ENCODE results near the gene SPINK5.

Gene SPINK5

GRCh38 chr5:148063861-148064260 is at the start of gene SPINK5:
TSS of gene SPINK5 (plus strand) at chr5:148063980. CDS start at chr5:148064045, 65 bp downstream.
- no peak within 1 kb of the TSS for H3K4me3 ChIP-seq (ENCODE audit: low read length)
- no peak for DNase-seq (ENCODE audit: low read depth)
- TF ChIP-seq, protein P1, sequence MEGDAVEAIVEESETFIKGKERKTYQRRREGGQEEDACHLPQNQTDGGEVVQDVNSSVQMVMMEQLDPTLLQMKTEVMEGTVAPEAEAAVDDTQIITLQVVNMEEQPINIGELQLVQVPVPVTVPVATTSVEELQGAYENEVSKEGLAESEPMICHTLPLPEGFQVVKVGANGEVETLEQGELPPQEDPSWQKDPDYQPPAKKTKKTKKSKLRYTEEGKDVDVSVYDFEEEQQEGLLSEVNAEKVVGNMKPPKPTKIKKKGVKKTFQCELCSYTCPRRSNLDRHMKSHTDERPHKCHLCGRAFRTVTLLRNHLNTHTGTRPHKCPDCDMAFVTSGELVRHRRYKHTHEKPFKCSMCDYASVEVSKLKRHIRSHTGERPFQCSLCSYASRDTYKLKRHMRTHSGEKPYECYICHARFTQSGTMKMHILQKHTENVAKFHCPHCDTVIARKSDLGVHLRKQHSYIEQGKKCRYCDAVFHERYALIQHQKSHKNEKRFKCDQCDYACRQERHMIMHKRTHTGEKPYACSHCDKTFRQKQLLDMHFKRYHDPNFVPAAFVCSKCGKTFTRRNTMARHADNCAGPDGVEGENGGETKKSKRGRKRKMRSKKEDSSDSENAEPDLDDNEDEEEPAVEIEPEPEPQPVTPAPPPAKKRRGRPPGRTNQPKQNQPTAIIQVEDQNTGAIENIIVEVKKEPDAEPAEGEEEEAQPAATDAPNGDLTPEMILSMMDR (conservative IDR thresholded peaks at IDR 0.05; ENCODE audit: low read depth, low read length): no peak

- H3K4me3 ChIP-seq (ENCODE audit: low read length): no peak overlapping the region
- no peak for DNase-seq (ENCODE audit: low read depth)
- TF ChIP-seq, protein P1 (conservative IDR thresholded peaks at IDR 0.05; ENCODE audit: low read depth, low read length): no peak
Observed at GRCh38 chr5:148014276-148014675, 49.5 kb upstream of the SPINK5 start.

GRCh38 chr5:148020257-148020988 is 43.4 kb upstream of the SPINK5 start:
- DNase-seq (ENCODE audit: low read depth): no peak
- H3K4me3 ChIP-seq (ENCODE audit: low read length): no peak overlapping the region
- TF ChIP-seq, protein P1 (conservative IDR thresholded peaks at IDR 0.05; ENCODE audit: low read depth, low read length): no peak

DNA sequence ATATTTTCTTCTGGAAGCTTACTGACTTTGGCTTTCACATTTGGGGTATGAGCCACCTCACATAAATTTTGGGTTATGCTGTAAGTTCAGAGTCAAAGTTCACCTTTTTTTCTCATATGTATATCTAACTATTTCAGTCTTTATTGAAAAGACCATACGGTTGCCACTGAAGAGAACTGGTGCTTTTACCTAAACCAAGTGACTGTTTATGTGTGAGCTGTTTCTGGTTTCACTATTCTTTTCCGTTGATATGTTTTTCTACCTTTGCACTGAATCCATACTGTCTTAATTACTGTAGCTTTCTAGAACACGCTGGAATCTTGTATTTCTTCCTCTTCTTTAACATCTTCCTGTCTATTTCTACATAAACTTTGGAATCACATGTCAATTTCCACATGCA is 36.3 kb upstream of the SPINK5 start:
- TF ChIP-seq, protein P1 (conservative IDR thresholded peaks at IDR 0.05; ENCODE audit: low read depth, low read length): no peak
- DNase-seq (ENCODE audit: low read depth): no peak
- H3K4me3 ChIP-seq (ENCODE audit: low read length): no peak overlapping the region

DNA sequence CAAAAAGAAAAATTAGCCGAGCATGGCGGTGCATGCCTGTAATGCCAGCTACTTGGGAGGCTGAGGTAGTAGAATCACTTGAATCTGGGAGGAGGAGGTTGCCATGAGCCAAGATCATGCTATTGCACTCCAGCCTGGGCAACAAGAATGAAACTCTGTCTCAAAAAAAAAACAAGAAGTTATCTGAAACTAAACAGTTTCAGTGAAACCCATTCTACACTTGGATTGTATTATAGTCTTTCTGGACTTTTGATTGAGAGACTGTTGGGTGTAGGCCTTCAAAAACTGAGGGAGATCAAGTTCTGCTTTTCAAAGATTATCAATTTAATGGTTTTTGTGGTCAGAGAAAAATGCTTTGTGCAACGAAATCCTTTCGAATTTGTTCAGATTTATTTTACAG is 34.6 kb upstream of the SPINK5 start:
- no peak for DNase-seq (ENCODE audit: low read depth)
- H3K4me3 ChIP-seq (ENCODE audit: low read length): no peak overlapping the region
- TF ChIP-seq, protein P1 (conservative IDR thresholded peaks at IDR 0.05; ENCODE audit: low read depth, low read length): no peak

DNA sequence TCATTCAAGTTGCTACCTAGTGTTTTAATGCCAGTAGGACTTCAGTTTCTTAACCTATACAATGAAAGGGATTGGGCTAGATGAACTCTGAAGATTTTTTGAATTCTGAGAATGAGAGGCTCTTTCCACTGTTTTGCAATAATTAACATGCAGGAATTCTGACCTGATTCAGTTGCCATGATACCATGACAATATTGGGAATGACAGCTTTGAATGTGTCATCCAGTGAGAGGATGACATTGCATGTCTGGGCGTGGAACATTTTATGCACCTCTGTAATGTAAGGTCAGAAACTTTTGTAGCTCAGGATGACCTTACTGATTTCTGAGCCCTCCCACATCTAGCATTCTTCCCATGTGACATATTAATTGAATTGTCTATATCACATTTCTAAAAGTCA is 30.6 kb upstream of the SPINK5 start:
- TF ChIP-seq, protein P1 (conservative IDR thresholded peaks at IDR 0.05; ENCODE audit: low read depth, low read length): no peak
- no peak overlapping the region for H3K4me3 ChIP-seq (ENCODE audit: low read length)
- no peak for DNase-seq (ENCODE audit: low read depth)

- TF ChIP-seq, protein P1 (conservative IDR thresholded peaks at IDR 0.05; ENCODE audit: low read depth, low read length): no peak
- no peak overlapping the region for H3K4me3 ChIP-seq (ENCODE audit: low read length)
- no peak for DNase-seq (ENCODE audit: low read depth)
Observed at GRCh38 chr5:148035676-148036075, 28.1 kb upstream of the SPINK5 start.

Data from retinal pigment epithelial cell (primary cell).